ENCODE data around the gene BEGAIN.

GRCh38 chr14:100545359-100545758 lies 41.9 kb downstream of the BEGAIN start:
- TF ChIP-seq JUN (IDR thresholded peaks at IDR 0.05; ENCODE audit: low read depth, low read length) (no peak), POLR2AphosphoS5 (IDR thresholded peaks at IDR 0.05; ENCODE audit: low read depth, low read length) (no peak), MAX (IDR thresholded peaks at IDR 0.05) (no peak), RAD21 (IDR thresholded peaks at IDR 0.05 in 1 of 2, conservative IDR thresholded peaks at IDR 0.05 in 1 of 2; ENCODE audit: low read depth in 2 of 2, low read length in 2 of 2) (no peak), CEBPB (IDR thresholded peaks at IDR 0.05; ENCODE audit: low read depth, low read length) (no peak)

All from H1 (cell line).